GM18861 (cell line): Measurements from ENCODE around the gene FNTB.

Experiments
- ATAC-seq: cut with Tn5 transposase; IDR thresholded peaks from one replicate; pipeline ENCODE4 v1.9.1; 2021; ENCODE audit not compliant: unreplicated experiment

Gene FNTB

GRCh38 chr14:64986648-64987437 is at the start of gene FNTB:
FNTB (plus strand) TSS chr14:64986895; CDS start chr14:64986954, 59 bp downstream.
- ATAC-seq, result peak; percentile 86

GRCh38 chr14:64937171-64937820 is 49.4 kb upstream of the FNTB start:
- no peak for ATAC-seq

- no peak for ATAC-seq
Measured at GRCh38 chr14:64937821-64938193, 48.9 kb upstream of the FNTB start.

- no peak for ATAC-seq
Measured at GRCh38 chr14:64938972-64939816, 47.5 kb upstream of the FNTB start.

GRCh38 chr14:64939817-64940190 is 46.9 kb upstream of the FNTB start:
- ATAC-seq, result no peak

GRCh38 chr14:64940336-64940910 is 46.3 kb upstream of the FNTB start:
- ATAC-seq, result no peak

GRCh38 chr14:64942531-64943111 is 44.1 kb upstream of the FNTB start, which contains the start of gene GPX2:
GPX2 (minus strand) TSS chr14:64942745; CDS start chr14:64942726, 19 bp downstream.
- ATAC-seq, result no peak

- no peak for ATAC-seq
Measured at GRCh38 chr14:64943556-64943955, 43.1 kb upstream of the FNTB start.

GRCh38 chr14:64944041-64944440 is 42.7 kb upstream of the FNTB start:
- ATAC-seq, result no peak

GRCh38 chr14:64944861-64945260 is 41.8 kb upstream of the FNTB start:
- ATAC-seq, result no peak

GRCh38 chr14:64945431-64946178 is 41.1 kb upstream of the FNTB start:
- no peak for ATAC-seq

- no peak for ATAC-seq
Measured at GRCh38 chr14:64946310-64947045, 40.2 kb upstream of the FNTB start.

GRCh38 chr14:64947710-64948611 is 38.7 kb upstream of the FNTB start:
- no peak for ATAC-seq

- no peak for ATAC-seq
Measured at GRCh38 chr14:64948612-64949210, 38.0 kb upstream of the FNTB start.

GRCh38 chr14:64950889-64951288 is 35.8 kb upstream of the FNTB start:
- ATAC-seq, result no peak

GRCh38 chr14:64951291-64951690 is 35.4 kb upstream of the FNTB start:
- ATAC-seq, result no peak

GRCh38 chr14:64951724-64952123 is 35.0 kb upstream of the FNTB start:
- no peak for ATAC-seq
